K562 (cell line): ENCODE measurements around the gene ACVR2B.

Experiments
- AFF4 ChIP-seq: sonication (generic); formaldehyde crosslinking; IDR thresholded peaks from 2 replicates; pipeline ENCODE4 v1.8.0; 2023; ENCODE audit warnings: mild to moderate bottlenecking, missing genetic modification reagents
- CHD1 ChIP-seq: fragments of 200-600 bp; sonication (generic); IDR thresholded peaks from one replicate; pipeline ENCODE4 v1.6.1; 2012; ENCODE audit warnings: mild to moderate bottlenecking, moderate library complexity, low read length, inconsistent platforms
- EZH2 ChIP-seq: IDR thresholded peaks from 2 replicates; pipeline ENCODE4 v1.6.1; 2012; ENCODE audit warnings: low read depth, mild to moderate bottlenecking, inconsistent platforms, low read length, borderline replicate concordance
- HDAC2 ChIP-seq: fragments of 450-650 bp; IDR thresholded peaks from 2 replicates; pipeline ENCODE4 v1.6.1; 2016; ENCODE audit warnings: mild to moderate bottlenecking
- HMBOX1 ChIP-seq: sonication (generic); IDR thresholded peaks from 2 replicates; pipeline ENCODE4 v1.6.1; 2016
- MXI1 ChIP-seq: IDR thresholded peaks from 2 replicates; pipeline ENCODE4 v1.6.1; 2011; ENCODE audit warnings: low read depth, mild to moderate bottlenecking, improper control_type of control experiment, low read length
- POLR2A ChIP-seq: fragments of 450-650 bp; conservative IDR thresholded peaks from 2 replicates; pipeline ENCODE4 v1.6.1; 2016
- PURB ChIP-seq: sonication (generic); formaldehyde crosslinking; IDR thresholded peaks from 2 replicates; pipeline ENCODE4 v1.9.0; 2021; ENCODE audit warnings: low read depth, mild to moderate bottlenecking, missing genetic modification reagents
- RBFOX2 ChIP-seq: fragments of 200-400 bp; formaldehyde crosslinking; IDR thresholded peaks from 2 replicates; pipeline ENCODE4 v1.6.1; 2017; ENCODE audit warnings: low read depth, mild to moderate bottlenecking, low read length, moderate library complexity
- REST ChIP-seq, 2 experiments: fragments of 450-650 bp; formaldehyde crosslinking in 1 of 2; IDR thresholded peaks; 2 replicates each; pipeline versions ENCODE4 v1.4.0 to v1.6.1; 2014 to 2020; ENCODE audit warnings: mild to moderate bottlenecking in 2 of 2, borderline replicate concordance in 1 of 2, low read depth in 1 of 2
- SOX6 ChIP-seq: fragments of 450-650 bp; IDR thresholded peaks from 2 replicates; pipeline ENCODE4 v1.6.1; 2014; ENCODE audit warnings: mild to moderate bottlenecking
- TRIM28 ChIP-seq: fragments of 450-650 bp; IDR thresholded peaks from 2 replicates; pipeline ENCODE4 v1.6.1; 2017

GRCh38 chr3:38519000-38519399 lies 65.3 kb downstream of the ACVR2B start:
- no peak for TF ChIP-seq HMBOX1
- TF ChIP-seq POLR2A, result no peak
- no peak for TF ChIP-seq RBFOX2
- no peak for TF ChIP-seq REST (IDR thresholded peaks at IDR 0.05; ENCODE audit: borderline replicate concordance)
- TF ChIP-seq REST (CRISPR knock-in tag; IDR thresholded peaks at IDR 0.05; ENCODE audit: low read depth), result no peak
- TF ChIP-seq HDAC2, result no peak
- no peak for TF ChIP-seq EZH2
- no peak for TF ChIP-seq SOX6
- no peak for TF ChIP-seq CHD1
- TF ChIP-seq AFF4 (CRISPR knock-in tag), result no peak
- TF ChIP-seq MXI1, result no peak
- TF ChIP-seq TRIM28, result no peak
- TF ChIP-seq PURB (CRISPR knock-in tag), result no peak
